Activated CD4-positive, alpha-beta T cell treated with anti-CD3 and anti-CD28 coated beads, Interleukin-10, Interleukin-2, amounts not matched to agents 100 ng/mL and 50 ng/mL, durations not matched to agents 16 hours and 8 hours (primary cell): ENCODE measurements around the gene HLA-DQB1.
"Not testable (repeated sequence)": the region's sequence is repeated elsewhere in the genome, so short reads cannot be mapped to it uniquely, and the experiment has no call there.

Experiments
- DNase-seq: peaks from one replicate; pipeline ENCODE4 v3.0.0-alpha.2; 2020

Gene HLA-DQB1

GRCh38 chr6:32666420-32667300, at the start of gene HLA-DQB1:
Gene HLA-DQB1, minus strand, starts transcription at chr6:32666657. Its CDS starts 50 bp downstream, at chr6:32666607.
- peak; percentile 33 for DNase-seq

GRCh38 chr6:32713241-32713640, 46.8 kb upstream of the HLA-DQB1 start:
- DNase-seq = no peak

GRCh38 chr6:32709625-32710024, 43.2 kb upstream of the HLA-DQB1 start:
- no peak for DNase-seq

GRCh38 chr6:32705164-32705563, 38.7 kb upstream of the HLA-DQB1 start:
- DNase-seq = not testable (repeated sequence)

- no peak for DNase-seq
Observed at GRCh38 chr6:32703347-32703746, 36.9 kb upstream of the HLA-DQB1 start.

- DNase-seq = peak; percentile 59
Observed at GRCh38 chr6:32700391-32701040, 34.1 kb upstream of the HLA-DQB1 start.

- no peak for DNase-seq
Observed at GRCh38 chr6:32697031-32697430, 30.6 kb upstream of the HLA-DQB1 start.

GRCh38 chr6:32692019-32692418, 25.6 kb upstream of the HLA-DQB1 start:
- DNase-seq = peak; percentile 83

- DNase-seq = peak; percentile 71
Observed at GRCh38 chr6:32689531-32690501, 23.4 kb upstream of the HLA-DQB1 start.

GRCh38 chr6:32685603-32686002, 19.1 kb upstream of the HLA-DQB1 start:
- DNase-seq = peak; percentile 93

GRCh38 chr6:32684246-32684645, 17.8 kb upstream of the HLA-DQB1 start:
- DNase-seq = no peak

GRCh38 chr6:32680055-32680454, 13.6 kb upstream of the HLA-DQB1 start:
- no peak for DNase-seq

GRCh38 chr6:32679492-32679891, 13.0 kb upstream of the HLA-DQB1 start:
- DNase-seq = no peak

GRCh38 chr6:32674123-32674522, 7.7 kb upstream of the HLA-DQB1 start:
- DNase-seq = not testable (repeated sequence)

- not testable (repeated sequence) for DNase-seq
Observed at GRCh38 chr6:32671908-32672307, 5.5 kb upstream of the HLA-DQB1 start.

GRCh38 chr6:32669893-32670292, 3.4 kb upstream of the HLA-DQB1 start:
- no peak for DNase-seq

GRCh38 chr6:32669240-32669639, 2.8 kb upstream of the HLA-DQB1 start:
- DNase-seq = no peak

- DNase-seq = peak; percentile 72
Observed at GRCh38 chr6:32668226-32668747, 1.8 kb upstream of the HLA-DQB1 start.

- DNase-seq = no peak
Observed at GRCh38 chr6:32665661-32666060, 796 bp downstream of the HLA-DQB1 start.

- no peak for DNase-seq
Observed at GRCh38 chr6:32664827-32665362, 1.6 kb downstream of the HLA-DQB1 start.

- DNase-seq = no peak
Observed at GRCh38 chr6:32664354-32664753, 2.1 kb downstream of the HLA-DQB1 start.

- DNase-seq = no peak
Observed at GRCh38 chr6:32662836-32663235, 3.6 kb downstream of the HLA-DQB1 start.
